ENCODE measurements around the gene KDELR3.
"Not testable (repeated sequence)": the region's sequence is repeated elsewhere in the genome, so short reads cannot be mapped to it uniquely, and the experiment has no call there.

Gene KDELR3

GRCh38 chr22:38456841-38457699, 10.8 kb upstream of the KDELR3 start:
- FAIRE-seq = no peak

GRCh38 chr22:38460426-38460840, 7.5 kb upstream of the KDELR3 start:
- FAIRE-seq = no peak

DNA sequence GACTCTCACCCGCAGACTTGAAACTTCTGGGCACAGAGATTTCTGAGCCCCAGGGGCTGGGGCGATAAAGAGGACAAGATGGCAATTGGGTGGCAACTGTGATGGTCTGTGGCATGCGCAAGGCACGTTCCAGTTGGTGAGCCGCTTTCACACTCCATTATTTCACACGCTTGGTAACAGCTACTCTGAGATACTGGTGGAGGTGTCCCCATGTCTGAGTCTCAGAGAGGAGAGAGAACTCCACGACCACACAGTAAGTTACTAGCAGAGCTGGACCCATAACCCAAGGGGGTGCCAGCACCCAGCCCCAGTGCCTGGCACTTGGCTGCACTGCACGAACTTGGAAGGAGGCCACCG, 6.9 kb upstream of the KDELR3 start:
- no peak for FAIRE-seq

GRCh38 chr22:38461414-38462081, 6.3 kb upstream of the KDELR3 start:
- FAIRE-seq = no peak

- no peak for FAIRE-seq
Observed at GRCh38 chr22:38462960-38463784, 4.7 kb upstream of the KDELR3 start.

GRCh38 chr22:38464992-38465672, 2.8 kb upstream of the KDELR3 start:
- no peak for FAIRE-seq

DNA sequence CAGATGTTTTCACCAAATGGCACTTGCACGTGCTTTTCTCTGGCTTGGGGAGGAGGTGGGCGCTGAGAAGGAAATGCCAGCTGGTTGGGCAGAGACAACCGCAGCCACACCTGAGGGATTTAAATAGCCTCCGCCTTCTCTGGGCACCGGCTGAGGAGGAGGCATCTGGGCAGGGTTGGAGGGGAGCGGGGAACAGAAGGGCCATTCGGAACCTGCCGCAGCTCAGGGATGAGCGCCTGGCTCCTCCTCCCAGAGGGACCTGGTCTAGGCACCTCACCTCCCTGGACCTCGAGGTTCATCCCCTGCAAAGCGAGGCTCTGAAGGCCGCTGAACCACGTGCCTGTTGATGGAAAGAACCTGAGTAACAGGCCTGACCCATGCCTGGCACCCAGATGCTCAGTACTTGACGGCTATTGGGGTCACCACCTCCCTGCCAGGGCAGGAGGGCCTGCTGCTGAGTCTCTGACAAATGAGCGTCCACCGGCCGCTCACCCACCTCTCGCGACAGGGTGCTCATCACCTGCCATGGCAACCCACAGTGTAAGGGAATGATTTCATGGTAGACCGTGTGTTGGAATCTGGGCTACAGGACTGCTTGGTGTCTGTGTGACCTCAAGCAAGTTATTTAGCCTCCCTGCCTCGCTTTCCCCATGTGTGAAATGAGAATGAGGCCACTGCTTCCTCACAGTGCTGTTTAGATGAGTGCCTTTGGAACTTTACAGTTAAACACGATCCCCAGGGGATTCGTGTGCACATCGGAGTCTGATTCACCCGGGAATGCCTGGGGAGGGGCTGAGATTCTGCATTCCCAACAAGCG, 2.0 kb upstream of the KDELR3 start:
- FAIRE-seq = no peak

GRCh38 chr22:38467438-38467903, 425 bp upstream of the KDELR3 start:
- FAIRE-seq = no peak

GRCh38 chr22:38468443-38469305, 778 bp downstream of the KDELR3 start:
- no peak for FAIRE-seq

DNA sequence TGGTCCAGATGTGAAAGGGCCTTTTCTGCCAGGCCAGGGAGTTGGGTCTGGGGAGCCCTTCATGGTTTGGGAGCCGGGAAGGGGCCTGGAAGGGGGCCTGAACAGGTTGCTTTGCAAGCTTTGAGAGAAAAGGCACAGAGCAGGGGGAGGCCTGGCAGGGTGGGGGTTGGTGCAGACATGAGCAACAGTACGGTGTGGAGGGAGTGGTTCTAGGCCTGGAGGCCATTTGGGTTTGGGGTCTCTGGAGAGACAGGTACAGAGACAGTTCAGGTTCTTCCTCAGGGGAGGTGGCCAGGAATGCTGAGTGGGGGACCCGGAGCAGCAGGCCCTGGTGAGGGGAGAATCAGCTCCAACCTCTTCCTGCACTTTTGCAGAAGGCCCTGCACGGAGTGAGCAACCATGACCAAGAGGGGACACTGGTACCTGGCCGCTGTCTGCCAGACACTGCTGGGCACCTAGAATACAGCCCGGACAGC, 1.4 kb downstream of the KDELR3 start:
- FAIRE-seq = no peak

DNA sequence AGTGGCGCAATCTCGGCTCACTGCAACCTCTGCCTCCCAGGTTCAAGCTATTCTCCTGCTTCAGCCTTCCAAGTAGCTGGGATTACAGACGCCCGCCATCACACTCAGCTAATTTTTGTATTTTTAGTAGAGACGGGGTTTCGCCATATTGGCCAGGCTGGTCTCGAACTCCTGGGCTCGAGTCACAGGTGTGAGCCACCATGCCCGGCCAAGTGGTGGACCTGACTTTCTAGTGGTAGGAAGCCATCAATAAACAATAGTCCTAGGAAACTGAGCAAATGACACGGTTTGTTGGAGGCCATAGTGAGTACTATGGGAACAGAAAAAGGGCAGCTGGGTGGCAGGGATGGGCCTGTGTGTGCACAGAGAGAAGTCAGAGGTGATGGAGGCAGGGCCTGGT, 2.3 kb downstream of the KDELR3 start:
- FAIRE-seq = not testable (repeated sequence)

DNA sequence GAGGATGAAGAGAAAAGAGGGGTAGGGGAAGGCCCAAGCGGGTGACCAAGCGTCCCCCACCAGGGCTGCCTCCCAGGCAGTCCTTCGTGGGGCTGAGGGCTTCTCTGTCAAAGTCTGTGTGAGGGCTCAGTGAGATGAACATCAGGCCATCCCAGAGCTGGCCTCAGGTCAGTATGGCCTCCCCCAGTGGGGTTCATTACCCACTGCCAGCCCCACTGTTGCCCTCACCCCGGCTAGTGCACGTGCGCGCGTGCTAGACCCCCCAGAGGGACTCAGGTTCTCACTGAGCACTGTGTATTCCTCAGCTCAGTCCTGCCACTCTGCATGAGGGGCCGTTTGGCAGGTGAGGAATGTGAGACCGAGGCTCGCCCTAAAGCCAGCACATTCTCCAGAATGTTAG, 3.3 kb downstream of the KDELR3 start:
- FAIRE-seq = no peak

DNA sequence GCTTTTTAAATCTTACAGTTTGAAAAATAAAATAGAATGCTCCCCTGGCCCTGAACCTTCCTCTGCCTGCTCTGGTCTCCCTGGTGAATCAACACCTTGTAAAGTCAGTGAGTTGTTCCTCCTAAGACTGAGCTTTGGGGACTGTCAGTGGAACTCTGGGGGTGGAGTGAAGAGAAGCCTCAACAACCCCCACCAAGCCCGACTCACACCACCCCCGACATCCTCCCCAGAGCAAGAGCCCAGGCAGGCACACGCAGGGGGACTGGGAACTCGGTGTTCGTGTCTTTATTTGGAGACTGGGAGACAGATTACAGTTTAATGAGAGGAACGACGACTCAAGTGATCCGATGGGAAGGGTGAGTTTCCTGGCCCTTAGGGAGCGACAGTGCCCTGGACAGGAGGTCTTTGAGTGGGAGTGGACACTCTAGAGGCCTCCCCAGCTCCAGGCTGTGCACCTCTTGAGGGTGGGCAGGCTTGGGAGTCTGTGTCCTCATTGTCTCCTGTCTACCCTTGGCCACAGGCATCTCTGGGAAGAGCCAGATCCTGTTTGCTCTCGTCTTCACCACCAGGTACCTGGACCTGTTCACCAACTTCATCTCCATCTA, 6.2 kb downstream of the KDELR3 start:
- FAIRE-seq = no peak

DNA sequence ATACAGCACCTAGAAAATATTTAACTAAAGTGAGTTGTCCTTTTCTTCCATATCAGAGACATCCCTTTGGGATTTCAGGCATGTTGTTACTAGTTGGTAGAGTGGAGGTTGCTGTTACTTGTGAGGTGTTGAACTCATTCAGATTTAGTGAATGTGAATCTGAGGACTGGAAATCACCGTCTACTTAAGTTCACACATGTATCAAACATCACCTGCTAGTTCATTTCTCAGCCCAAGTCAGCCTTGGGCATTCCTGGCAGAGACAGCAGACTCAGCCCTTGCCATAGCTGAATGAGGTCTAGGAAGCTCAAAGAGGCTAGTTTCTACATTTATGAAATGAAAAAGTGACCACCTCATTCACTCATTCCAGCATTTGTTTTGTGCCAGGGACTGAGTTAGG, 9.7 kb downstream of the KDELR3 start:
- no peak for FAIRE-seq

DNA sequence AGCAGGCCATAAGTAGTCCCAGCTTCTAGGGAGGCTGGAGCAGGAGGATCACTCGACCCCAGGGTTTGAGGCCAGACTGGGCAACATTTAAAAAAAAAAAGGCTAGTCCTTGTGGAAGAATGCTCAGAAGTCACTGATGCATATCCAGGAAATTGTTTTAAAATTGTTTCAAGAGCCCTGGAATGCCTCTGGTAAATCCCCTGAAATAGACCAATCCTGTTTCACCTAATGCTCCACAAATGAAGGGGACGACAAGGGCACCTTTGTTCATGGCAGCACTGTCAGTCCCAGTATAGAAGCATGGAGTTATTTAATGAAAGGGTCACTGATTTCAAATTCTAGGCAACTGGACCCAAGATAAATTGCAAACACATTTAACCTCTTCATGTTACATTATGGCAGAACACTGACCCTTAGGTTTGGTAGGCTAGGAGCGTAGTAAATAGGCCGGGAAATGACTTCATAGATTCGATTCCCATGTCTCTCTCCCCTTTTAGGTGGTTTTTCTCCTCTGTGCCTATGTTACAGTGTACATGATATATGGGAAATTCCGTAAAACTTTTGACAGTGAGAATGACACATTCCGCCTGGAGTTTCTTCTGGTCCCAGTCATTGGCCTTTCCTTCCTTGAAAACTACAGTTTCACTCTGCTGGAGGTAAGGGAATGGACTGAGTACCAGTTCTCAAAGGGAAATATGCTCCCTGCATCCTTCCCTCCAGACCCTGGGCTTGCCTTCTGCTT, 11.4 kb downstream of the KDELR3 start:
- no peak for FAIRE-seq

DNA sequence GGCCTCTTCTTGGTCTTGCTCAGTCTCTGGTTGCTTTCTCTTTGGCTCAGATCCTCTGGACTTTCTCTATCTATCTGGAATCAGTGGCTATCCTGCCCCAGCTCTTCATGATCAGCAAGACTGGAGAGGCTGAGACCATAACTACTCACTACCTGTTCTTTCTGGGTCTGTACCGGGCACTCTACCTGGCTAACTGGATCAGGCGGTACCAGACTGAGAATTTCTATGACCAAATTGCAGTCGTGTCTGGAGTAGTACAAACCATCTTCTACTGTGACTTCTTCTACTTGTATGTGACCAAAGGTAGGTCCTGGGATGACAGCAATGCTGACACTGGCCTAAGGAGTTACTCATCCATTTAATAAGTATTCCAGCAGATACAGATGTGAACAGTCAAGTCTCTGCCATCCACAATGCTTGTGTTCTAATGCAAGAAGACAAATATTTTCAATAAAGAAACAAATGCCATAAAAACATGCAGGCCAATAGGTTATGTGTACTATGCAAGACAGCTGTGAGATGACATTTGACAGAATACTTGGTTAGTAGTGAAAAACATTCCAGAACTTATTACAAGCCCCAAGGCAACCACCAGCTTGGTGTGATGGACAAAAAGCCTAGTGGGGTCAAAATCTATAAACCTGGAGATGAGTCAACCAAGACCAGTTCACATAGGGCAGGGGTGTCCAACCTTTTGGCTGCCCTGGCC, 13.4 kb downstream of the KDELR3 start:
- FAIRE-seq = no peak

DNA sequence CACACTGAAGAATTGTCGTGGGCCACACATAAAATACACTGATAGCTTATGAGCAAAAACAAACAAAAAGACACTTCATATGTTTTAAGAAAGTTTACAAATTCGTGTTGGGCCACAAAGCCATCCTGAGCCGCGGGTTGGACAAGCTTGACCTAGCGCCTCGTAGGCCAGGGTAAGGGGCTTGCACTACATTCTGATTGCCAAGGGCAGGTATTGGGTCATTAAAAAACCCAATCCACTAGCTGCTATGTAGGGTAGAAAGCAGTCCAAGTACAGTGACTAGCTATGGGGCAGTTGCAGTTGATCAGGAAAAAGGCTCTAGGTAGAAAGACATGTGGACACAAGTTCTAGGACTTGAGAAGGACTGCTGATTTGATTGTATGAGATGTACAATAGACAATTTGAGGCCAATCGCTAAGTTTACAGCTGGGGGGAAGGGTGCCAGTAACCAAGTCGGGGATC, 14.0 kb downstream of the KDELR3 start:
- FAIRE-seq = no peak

- FAIRE-seq = no peak
Observed at GRCh38 chr22:38482662-38483308, 14.9 kb downstream of the KDELR3 start.

Measured in endometrium (tissue), 2 donors.